ENCODE measurements around the gene ZFHX3.

DNA sequence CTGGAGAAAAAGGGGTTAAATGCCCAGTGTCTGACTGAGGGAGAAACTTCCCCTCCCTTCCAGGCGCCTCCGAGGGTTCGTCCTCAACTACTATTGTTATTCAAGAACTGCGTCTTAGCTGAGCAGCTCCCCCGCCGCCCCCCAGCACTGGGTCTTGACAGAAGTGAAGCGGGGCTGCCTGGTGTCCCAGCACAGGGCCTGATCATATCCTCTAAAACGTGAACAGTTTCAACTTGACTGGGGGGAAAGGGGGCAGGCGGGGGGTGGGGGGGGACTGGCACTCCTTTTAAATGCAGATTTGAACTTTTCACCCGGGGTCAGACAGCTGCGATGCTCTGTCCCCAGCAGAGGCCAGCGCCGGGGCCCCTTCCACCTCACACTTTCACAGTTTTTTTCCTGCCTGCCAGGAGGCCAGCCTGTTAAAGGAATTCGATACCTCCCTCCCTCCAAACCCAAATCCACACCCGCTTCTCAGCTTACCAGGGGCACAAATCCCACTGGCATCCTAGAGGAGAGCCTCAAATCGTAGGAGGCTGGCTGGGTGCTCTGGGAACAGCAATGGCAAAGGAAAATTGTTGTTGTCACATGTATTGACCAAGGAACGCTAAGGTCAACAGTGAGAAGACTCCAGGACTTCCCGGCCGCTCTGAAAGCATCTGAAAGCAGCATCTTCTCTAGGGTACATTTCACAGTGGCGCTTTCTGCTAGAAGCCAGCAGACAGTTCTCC, 14.5 kb downstream of the ZFHX3 start:
- TF ChIP-seq POLR2AphosphoS5 (IDR thresholded peaks at IDR 0.05; ENCODE audit: low read length): no peak
- TF ChIP-seq ESRRA (IDR thresholded peaks at IDR 0.05; ENCODE audit: low read length): no peak
- TF ChIP-seq CBX5 (IDR thresholded peaks at IDR 0.05; ENCODE audit: low read depth): no peak
- TF ChIP-seq CTCF (IDR thresholded peaks at IDR 0.05 in 2 of 3, conservative IDR thresholded peaks at IDR 0.05 in 1 of 3; ENCODE audit: control insufficient read depth in 2 of 3, extremely low read depth in 1 of 3, insufficient read depth in 1 of 3, low read depth in 3 of 3, low read length in 3 of 3): no peak
- TF ChIP-seq JUNB (IDR thresholded peaks at IDR 0.05): no peak
- TF ChIP-seq, protein P1, sequence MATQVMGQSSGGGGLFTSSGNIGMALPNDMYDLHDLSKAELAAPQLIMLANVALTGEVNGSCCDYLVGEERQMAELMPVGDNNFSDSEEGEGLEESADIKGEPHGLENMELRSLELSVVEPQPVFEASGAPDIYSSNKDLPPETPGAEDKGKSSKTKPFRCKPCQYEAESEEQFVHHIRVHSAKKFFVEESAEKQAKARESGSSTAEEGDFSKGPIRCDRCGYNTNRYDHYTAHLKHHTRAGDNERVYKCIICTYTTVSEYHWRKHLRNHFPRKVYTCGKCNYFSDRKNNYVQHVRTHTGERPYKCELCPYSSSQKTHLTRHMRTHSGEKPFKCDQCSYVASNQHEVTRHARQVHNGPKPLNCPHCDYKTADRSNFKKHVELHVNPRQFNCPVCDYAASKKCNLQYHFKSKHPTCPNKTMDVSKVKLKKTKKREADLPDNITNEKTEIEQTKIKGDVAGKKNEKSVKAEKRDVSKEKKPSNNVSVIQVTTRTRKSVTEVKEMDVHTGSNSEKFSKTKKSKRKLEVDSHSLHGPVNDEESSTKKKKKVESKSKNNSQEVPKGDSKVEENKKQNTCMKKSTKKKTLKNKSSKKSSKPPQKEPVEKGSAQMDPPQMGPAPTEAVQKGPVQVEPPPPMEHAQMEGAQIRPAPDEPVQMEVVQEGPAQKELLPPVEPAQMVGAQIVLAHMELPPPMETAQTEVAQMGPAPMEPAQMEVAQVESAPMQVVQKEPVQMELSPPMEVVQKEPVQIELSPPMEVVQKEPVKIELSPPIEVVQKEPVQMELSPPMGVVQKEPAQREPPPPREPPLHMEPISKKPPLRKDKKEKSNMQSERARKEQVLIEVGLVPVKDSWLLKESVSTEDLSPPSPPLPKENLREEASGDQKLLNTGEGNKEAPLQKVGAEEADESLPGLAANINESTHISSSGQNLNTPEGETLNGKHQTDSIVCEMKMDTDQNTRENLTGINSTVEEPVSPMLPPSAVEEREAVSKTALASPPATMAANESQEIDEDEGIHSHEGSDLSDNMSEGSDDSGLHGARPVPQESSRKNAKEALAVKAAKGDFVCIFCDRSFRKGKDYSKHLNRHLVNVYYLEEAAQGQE (IDR thresholded peaks at IDR 0.05; ENCODE audit: low read depth, low read length): no peak
- TF ChIP-seq, protein P2, sequence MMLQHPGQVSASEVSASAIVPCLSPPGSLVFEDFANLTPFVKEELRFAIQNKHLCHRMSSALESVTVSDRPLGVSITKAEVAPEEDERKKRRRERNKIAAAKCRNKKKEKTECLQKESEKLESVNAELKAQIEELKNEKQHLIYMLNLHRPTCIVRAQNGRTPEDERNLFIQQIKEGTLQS (IDR thresholded peaks at IDR 0.05; ENCODE audit: borderline replicate concordance, extremely low read depth, low read depth, low read length): no peak
- TF ChIP-seq SREBF1 (IDR thresholded peaks at IDR 0.05; ENCODE audit: low read length): no peak
- no peak for TF ChIP-seq POLR2AphosphoS2 (IDR thresholded peaks at IDR 0.05; ENCODE audit: low read depth, low read length)
- no peak for TF ChIP-seq SREBF2 (IDR thresholded peaks at IDR 0.05; ENCODE audit: low read length)
- TF ChIP-seq EGR1 (IDR thresholded peaks at IDR 0.05; ENCODE audit: borderline replicate concordance in 1 of 2, low read depth in 2 of 2, low read length in 2 of 2): no peak
- TF ChIP-seq, protein P3, sequence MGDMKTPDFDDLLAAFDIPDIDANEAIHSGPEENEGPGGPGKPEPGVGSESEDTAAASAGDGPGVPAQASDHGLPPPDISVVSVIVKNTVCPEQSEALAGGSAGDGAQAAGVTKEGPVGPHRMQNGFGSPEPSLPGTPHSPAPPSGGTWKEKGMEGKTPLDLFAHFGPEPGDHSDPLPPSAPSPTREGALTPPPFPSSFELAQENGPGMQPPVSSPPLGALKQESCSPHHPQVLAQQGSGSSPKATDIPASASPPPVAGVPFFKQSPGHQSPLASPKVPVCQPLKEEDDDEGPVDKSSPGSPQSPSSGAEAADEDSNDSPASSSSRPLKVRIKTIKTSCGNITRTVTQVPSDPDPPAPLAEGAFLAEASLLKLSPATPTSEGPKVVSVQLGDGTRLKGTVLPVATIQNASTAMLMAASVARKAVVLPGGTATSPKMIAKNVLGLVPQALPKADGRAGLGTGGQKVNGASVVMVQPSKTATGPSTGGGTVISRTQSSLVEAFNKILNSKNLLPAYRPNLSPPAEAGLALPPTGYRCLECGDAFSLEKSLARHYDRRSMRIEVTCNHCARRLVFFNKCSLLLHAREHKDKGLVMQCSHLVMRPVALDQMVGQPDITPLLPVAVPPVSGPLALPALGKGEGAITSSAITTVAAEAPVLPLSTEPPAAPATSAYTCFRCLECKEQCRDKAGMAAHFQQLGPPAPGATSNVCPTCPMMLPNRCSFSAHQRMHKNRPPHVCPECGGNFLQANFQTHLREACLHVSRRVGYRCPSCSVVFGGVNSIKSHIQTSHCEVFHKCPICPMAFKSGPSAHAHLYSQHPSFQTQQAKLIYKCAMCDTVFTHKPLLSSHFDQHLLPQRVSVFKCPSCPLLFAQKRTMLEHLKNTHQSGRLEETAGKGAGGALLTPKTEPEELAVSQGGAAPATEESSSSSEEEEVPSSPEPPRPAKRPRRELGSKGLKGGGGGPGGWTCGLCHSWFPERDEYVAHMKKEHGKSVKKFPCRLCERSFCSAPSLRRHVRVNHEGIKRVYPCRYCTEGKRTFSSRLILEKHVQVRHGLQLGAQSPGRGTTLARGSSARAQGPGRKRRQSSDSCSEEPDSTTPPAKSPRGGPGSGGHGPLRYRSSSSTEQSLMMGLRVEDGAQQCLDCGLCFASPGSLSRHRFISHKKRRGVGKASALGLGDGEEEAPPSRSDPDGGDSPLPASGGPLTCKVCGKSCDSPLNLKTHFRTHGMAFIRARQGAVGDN (IDR thresholded peaks at IDR 0.05): no peak
